Measurements from ENCODE around the gene CFL2.

The CFL2 gene

DNA sequence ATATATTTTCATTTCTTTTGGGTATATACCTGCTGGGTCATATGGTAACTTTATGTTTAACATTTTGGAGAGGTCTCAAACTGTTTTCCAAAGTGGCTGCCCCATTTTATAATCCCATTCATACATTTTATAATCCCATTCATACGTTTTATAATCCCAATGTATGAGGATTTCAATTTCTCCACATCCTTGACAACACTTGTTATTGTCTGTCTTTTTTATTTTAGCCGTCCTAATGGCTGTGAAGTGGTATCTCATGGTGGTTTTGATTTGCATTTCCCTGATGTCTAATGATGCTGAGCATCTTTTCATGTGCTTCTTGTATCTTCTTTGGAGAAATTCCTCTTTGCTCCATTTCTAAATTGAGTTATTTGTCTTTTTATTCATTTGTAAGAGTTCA is 6.7 kb upstream of the CFL2 start:
- H3K36me3 Mint-ChIP-seq (ENCODE audit: low read depth), result no peaks in the 10 kb centered on the region
- H3K4me1 Mint-ChIP-seq (ENCODE audit: low read depth), result peaks cover 11% of the 10 kb centered on the region
- H3K27me3 Mint-ChIP-seq (ENCODE audit: low read depth), result peaks cover 27% of the 10 kb centered on the region
- no peak for DNase-seq (ENCODE audit: low spot score)
- H3K4me3 Mint-ChIP-seq, result no peak overlapping the region
- no peak overlapping the region for H3K27ac Mint-ChIP-seq
- H3K9me3 Mint-ChIP-seq, result no peaks in the 10 kb centered on the region

DNA sequence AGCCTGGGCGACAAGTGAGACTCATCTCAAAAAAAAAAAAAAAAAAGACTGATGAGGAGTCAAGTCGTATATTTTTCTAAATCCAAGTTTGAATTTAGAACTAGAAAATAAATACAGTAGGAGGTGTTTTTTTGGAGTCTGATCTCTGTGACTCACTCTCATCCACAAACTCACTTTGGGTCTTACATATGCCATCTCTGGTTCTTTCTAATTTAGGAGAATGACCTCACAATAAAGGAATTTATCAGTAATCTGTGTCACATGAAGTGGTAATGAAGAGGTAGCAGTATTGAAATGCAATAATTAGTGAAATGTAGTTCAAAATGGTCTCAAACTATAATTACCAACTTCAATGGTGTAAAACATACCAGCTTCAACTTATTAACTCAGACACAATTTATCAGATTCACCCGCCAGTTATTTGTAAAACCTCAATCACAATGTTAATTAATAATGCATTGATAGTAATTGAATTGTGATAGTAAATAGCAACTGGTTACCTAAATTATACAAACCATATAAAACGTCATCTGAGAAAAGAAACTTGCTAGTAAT is 4.4 kb upstream of the CFL2 start:
- Mint-ChIP-seq H3K9me3 (no peaks in the 10 kb centered on the region), H3K27me3 (ENCODE audit: low read depth) (peaks cover 27% of the 10 kb centered on the region), H3K4me3 (no peak overlapping the region), H3K36me3 (ENCODE audit: low read depth) (no peaks in the 10 kb centered on the region), H3K4me1 (ENCODE audit: low read depth) (peaks cover 20% of the 10 kb centered on the region), H3K27ac (no peak overlapping the region)
- DNase-seq (ENCODE audit: low spot score), result no peak

DNA sequence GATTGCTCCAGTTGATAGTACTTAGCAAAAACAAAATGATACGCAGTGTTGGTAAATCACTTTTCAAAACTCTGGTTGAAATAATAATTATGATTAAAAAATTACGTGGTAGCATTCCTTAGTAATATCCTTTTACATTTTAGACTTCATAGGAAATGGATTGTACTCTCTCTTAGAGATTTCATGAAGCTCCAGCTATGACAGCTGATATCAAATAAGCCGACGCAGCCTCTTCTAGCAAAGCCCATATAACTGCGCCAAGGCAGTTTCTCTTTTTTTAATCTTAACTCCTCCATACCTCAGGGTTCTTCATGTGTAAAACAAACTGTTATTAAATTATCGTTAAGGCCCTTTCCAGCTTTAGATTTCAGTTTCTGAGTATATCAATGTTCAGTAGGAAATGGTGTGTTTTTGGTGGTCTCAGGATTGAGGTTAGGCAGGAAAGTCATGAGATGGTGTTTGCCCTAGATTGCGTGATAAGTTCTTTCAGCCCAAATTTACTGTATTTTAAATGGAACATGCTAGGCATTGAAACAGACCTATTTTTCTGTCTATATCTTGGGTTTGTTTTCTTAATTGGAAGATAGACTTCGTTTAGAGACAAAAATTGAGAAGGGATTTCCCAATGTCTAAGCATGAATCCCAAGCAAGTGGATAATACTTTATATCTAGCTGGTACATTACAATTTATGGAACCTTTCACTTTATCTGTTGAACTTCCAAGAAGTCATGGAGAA is 902 bp upstream of the CFL2 start:
- peaks cover 18% of the 10 kb centered on the region for H3K27me3 Mint-ChIP-seq (ENCODE audit: low read depth)
- no peak for DNase-seq (ENCODE audit: low spot score)
- H3K36me3 Mint-ChIP-seq (ENCODE audit: low read depth), result peaks cover 8% of the 10 kb centered on the region
- H3K4me3 Mint-ChIP-seq, result peak overlapping the region; percentile 77
- peaks cover 25% of the 10 kb centered on the region for H3K4me1 Mint-ChIP-seq (ENCODE audit: low read depth)
- H3K9me3 Mint-ChIP-seq, result no peaks in the 10 kb centered on the region
- peak overlapping the region; percentile 49 for H3K27ac Mint-ChIP-seq

DNA sequence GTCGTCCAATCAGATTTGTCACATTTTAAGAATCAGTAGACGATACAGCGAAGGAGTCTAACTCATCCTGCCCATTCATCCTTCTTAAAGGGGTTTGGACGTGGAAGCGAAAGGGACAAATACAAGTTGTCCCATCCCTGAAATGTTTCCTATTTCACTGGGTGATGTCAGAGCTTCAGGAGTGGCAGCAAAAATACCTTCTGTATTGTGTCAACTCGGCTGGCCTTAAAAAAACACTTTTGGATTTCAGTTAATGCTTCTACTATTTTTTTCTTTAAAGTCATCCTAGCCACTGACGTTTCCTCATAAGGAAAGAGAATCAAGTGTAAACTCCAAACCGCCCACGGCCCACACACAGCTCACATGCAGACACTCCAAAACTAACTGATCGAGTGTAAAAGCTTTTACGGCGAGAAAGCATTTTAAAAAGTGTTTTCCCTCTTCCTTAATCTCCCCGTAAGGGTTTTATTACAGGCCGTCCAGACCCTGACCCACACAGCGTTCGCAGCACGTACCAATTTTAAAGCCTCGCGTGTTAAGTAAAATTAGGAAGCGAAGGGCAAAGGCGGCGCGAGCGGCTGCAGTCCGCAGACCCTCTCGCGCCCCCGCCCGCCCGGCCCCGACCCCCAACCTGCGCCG is 593 bp downstream of the CFL2 start:
- Mint-ChIP-seq H3K27ac (peak overlapping the region; percentile 88), H3K9me3 (no peaks in the 10 kb centered on the region), H3K4me1 (ENCODE audit: low read depth) (peaks cover 25% of the 10 kb centered on the region), H3K4me3 (peak overlapping the region; percentile 92), H3K36me3 (ENCODE audit: low read depth) (peaks cover 8% of the 10 kb centered on the region), H3K27me3 (ENCODE audit: low read depth) (peaks cover 9% of the 10 kb centered on the region)
- peak; percentile 40 for DNase-seq (ENCODE audit: low spot score)

DNA sequence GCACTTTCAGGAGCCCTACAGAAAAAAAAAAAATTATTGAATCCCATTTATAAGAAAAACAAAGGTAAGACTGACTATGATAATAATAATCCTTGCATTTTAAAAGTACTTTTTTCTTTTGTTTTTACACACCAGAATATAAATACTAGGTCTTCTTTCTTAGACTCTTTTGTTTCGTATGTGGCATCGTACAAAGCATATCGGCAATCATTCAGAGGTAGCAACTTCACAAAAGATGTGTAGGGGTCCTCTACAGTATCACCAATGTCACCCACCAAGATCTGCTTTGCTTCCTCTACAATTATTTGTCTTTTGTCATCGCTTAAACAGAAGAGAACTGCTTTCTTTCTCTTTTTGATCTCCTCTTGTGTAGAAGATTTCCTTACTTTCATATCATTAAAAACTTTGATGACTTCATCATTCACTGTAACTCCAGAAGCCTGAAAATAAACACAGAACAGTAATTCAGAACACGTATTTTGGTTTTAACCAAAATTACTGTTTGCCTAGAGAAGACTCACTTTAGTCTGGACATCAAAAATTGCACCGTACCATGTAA is 1.2 kb downstream of the CFL2 start:
- no peaks in the 10 kb centered on the region for H3K9me3 Mint-ChIP-seq
- peak overlapping the region; percentile 92 for H3K4me3 Mint-ChIP-seq
- H3K36me3 Mint-ChIP-seq (ENCODE audit: low read depth), result peaks cover 8% of the 10 kb centered on the region
- H3K4me1 Mint-ChIP-seq (ENCODE audit: low read depth), result peaks cover 24% of the 10 kb centered on the region
- no peak for DNase-seq (ENCODE audit: low spot score)
- peak overlapping the region; percentile 88 for H3K27ac Mint-ChIP-seq
- H3K27me3 Mint-ChIP-seq (ENCODE audit: low read depth), result peaks cover 6% of the 10 kb centered on the region

DNA sequence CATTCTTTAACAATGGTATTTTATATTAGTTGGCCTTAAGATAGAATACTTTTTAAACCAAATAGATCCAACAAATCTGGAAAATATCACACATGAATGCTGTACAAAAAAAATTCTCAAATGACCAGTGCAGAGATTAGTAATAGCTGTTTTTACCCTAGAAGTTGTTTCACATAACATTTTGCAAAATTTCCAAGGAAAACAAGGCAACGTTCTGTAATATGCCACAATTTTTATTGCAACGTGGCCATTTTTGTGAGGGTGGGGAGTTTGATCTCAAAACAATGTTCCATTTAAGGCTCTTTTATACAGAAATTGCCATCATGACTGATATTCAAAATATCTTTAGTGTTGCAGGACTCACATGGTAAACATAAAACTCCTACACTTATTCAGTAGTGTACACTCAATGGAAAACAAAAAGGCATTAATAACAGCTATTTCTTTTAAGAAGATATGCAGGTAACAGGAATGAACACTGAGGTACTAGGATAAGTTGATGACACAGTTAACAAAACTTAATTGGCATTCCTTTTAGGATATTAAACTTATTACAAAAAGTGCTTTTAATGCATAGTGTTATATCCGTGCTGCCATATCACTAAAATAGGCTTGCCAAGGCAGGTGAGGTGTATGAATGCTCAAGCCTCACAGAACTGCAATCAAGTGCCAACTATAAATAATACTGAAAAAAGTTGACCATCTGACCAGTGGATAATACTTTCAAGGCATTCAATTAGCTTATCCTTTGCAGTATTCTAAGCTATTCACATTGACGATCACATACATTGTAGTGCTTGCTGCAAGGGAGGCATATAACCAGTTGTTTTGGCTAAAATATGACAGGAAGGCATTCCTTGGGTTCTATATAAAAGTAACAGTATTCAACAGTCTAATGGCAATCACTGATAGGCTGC is 2.3 kb downstream of the CFL2 start:
- Mint-ChIP-seq H3K9me3 (no peaks in the 10 kb centered on the region), H3K36me3 (ENCODE audit: low read depth) (peaks cover 8% of the 10 kb centered on the region), H3K4me3 (no peak overlapping the region), H3K27ac (no peak overlapping the region), H3K4me1 (ENCODE audit: low read depth) (peaks cover 22% of the 10 kb centered on the region), H3K27me3 (ENCODE audit: low read depth) (peaks cover under 1% of the 10 kb centered on the region)
- DNase-seq (ENCODE audit: low spot score), result no peak

DNA sequence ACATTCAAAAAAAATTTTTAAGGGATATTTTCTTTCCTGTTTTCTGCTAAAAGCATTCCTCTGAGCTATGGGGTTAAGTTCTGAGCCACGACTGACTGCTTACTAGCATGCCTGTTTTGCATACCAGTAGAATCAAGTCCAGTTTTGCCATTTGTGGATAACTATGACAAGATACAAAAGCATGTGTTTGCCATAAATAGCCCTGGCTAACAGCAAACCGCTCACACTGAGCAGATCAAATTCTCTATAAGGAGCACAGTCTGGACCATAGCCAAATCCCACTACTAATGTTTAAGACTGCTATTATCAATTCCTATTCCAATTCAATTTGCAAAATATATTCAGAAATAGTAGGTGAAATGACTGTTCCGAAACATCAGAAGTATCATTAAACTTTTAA is 3.2 kb downstream of the CFL2 start:
- Mint-ChIP-seq H3K4me1 (ENCODE audit: low read depth) (peaks cover 22% of the 10 kb centered on the region), H3K27ac (no peak overlapping the region), H3K27me3 (ENCODE audit: low read depth) (no peaks in the 10 kb centered on the region), H3K36me3 (ENCODE audit: low read depth) (peaks cover 8% of the 10 kb centered on the region), H3K9me3 (no peaks in the 10 kb centered on the region), H3K4me3 (no peak overlapping the region)
- DNase-seq (ENCODE audit: low spot score), result no peak

DNA sequence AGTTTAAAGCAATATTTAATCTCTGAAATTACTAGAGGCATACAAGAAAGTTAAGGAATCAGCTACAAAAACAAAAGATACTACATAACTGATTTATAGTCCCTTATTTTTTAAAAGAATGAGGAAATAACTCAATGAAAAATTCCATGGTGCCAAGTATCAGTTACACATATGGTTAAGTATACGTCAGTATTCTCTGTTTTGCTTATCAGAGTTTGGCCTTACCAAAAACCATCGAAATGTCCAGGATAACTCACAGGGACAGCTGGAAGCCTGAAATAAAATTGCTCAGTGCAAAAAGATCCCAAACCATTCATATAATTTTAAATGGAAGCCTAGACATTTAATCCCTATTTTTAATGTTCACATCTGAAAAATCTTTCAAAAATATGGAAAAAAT is 3.6 kb downstream of the CFL2 start:
- no peak overlapping the region for H3K4me3 Mint-ChIP-seq
- DNase-seq (ENCODE audit: low spot score), result no peak
- H3K27ac Mint-ChIP-seq, result no peak overlapping the region
- peaks cover 18% of the 10 kb centered on the region for H3K4me1 Mint-ChIP-seq (ENCODE audit: low read depth)
- H3K36me3 Mint-ChIP-seq (ENCODE audit: low read depth), result peaks cover 8% of the 10 kb centered on the region
- no peaks in the 10 kb centered on the region for H3K9me3 Mint-ChIP-seq
- H3K27me3 Mint-ChIP-seq (ENCODE audit: low read depth), result no peaks in the 10 kb centered on the region

DNA sequence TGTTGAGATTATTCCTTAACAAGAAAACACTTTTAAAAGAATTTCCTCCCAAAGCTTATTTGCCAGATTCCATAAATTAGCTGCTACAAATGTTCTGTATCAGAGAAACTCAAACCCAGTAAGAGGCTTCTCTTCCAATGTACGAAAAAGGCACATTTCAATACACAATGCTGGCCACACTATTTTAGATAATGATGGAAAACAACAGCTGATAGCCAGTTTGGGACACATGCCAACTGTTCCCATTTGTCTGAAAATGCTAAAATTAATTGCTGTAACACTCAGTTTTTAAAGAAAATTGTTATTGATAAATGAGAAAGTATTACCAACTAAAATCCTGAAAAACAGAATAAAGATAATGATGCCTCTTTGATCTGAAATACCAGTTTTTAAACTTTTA is 4.4 kb downstream of the CFL2 start:
- no peak for DNase-seq (ENCODE audit: low spot score)
- no peak overlapping the region for H3K4me3 Mint-ChIP-seq
- H3K9me3 Mint-ChIP-seq, result no peaks in the 10 kb centered on the region
- no peak overlapping the region for H3K27ac Mint-ChIP-seq
- peaks cover 8% of the 10 kb centered on the region for H3K36me3 Mint-ChIP-seq (ENCODE audit: low read depth)
- no peaks in the 10 kb centered on the region for H3K27me3 Mint-ChIP-seq (ENCODE audit: low read depth)
- H3K4me1 Mint-ChIP-seq (ENCODE audit: low read depth), result peaks cover 13% of the 10 kb centered on the region

DNA sequence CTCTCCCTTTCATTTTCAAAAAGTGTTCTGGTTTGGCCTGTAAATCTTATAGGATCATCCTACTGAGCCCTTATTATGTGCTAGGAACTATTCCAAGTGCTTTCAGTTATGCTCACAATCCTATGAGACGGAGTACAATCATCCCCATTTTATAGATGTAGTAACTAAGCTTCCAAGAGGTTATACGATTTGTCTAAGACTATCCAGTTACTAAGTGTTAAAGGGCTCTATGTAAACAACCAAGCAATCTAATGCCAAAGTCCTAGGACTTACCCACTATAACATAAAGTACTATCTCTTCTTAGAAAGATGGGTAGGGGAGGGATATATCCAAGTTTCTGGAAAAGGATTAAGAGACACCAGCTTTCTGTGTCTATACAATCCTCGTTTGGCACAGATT is 6.7 kb downstream of the CFL2 start:
- Mint-ChIP-seq H3K36me3 (ENCODE audit: low read depth) (peaks cover 4% of the 10 kb centered on the region), H3K9me3 (no peaks in the 10 kb centered on the region), H3K27ac (no peak overlapping the region), H3K4me1 (ENCODE audit: low read depth) (peaks cover 2% of the 10 kb centered on the region), H3K27me3 (ENCODE audit: low read depth) (no peaks in the 10 kb centered on the region), H3K4me3 (no peak overlapping the region)
- no peak for DNase-seq (ENCODE audit: low spot score)

DNA sequence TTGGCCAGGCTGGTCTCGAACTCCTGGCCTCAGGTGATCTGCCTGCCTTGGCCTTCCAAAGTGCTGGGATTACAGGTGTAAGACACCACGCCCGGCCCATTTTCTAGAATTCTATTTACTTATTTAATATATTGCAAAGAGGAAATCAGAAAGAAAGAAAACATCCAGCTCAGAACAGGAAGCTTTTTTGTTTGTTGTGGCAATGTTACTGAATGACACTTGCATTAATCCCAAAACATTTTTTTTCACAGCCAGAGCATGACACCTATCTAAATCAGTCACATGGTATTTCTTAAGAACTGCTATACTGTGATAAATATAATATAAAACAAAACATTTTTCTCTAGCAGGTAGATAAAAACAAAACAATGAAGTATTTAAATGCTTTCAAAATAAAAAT is 12.6 kb downstream of the CFL2 start:
- no peaks in the 10 kb centered on the region for H3K9me3 Mint-ChIP-seq
- no peak overlapping the region for H3K27ac Mint-ChIP-seq
- no peaks in the 10 kb centered on the region for H3K27me3 Mint-ChIP-seq (ENCODE audit: low read depth)
- no peaks in the 10 kb centered on the region for H3K36me3 Mint-ChIP-seq (ENCODE audit: low read depth)
- DNase-seq (ENCODE audit: low spot score), result no peak
- no peaks in the 10 kb centered on the region for H3K4me1 Mint-ChIP-seq (ENCODE audit: low read depth)
- no peak overlapping the region for H3K4me3 Mint-ChIP-seq

DNA sequence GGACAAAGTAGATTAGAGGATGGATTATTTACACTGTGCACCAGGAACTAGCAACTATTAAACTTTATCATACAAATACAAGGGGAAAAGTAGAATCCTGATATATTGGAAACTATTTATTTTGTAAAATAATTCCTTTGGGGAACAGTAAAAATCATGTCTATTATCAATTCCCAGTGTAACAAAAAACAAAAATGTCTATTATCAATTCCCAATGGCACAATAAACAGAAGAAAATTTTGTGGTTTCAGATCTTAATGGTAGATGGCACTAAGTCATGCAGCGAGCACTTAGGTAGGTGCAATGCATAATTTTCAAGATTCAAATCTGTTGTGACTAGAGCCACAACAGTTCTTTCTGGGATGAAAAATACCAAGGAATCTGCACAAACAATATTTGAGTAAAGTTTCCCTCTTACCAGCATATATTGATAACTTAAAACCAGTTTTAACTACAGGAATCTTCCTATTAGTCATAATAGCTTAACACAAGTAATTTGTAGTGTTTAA is 13.7 kb downstream of the CFL2 start:
- Mint-ChIP-seq H3K27ac (no peak overlapping the region), H3K9me3 (no peaks in the 10 kb centered on the region), H3K27me3 (ENCODE audit: low read depth) (no peaks in the 10 kb centered on the region), H3K4me3 (no peak overlapping the region), H3K4me1 (ENCODE audit: low read depth) (no peaks in the 10 kb centered on the region), H3K36me3 (ENCODE audit: low read depth) (no peaks in the 10 kb centered on the region)
- no peak for DNase-seq (ENCODE audit: low spot score)

DNA sequence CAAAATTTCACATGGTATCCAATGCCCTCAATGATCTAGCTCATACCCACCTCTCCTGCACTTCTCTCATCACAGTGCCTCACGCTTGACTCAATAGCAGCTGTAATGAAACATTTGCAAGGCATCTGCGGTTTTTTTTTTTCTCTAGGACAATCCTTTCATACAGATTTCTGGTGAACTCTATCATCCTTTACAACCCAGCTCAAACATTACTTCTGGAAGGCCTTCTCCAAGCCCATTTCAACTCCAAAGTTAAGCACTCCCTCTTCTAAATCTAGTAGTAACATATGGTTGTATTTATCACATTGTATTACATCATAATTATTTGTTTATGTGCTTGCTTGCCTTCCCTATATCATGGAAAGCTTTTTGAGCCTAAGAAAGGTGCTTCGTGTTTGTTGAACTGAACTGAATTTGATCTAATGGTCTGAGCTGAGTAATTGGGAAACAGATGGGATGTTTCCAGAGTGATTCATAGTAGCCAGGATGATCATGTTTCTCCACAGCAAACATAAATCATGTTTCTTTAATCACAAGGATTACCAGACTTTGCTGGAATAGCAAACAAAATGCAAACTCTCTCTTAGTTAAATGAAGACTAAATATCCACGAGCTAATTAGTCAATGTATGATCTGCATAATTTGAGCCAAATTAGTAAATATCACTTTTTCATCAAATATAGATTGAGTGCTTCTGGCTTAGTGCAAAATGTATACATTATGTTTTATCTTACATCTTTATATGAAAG is 14.3 kb downstream of the CFL2 start:
- no peaks in the 10 kb centered on the region for H3K36me3 Mint-ChIP-seq (ENCODE audit: low read depth)
- H3K27ac Mint-ChIP-seq, result no peak overlapping the region
- no peaks in the 10 kb centered on the region for H3K27me3 Mint-ChIP-seq (ENCODE audit: low read depth)
- no peak for DNase-seq (ENCODE audit: low spot score)
- H3K4me3 Mint-ChIP-seq, result no peak overlapping the region
- no peaks in the 10 kb centered on the region for H3K9me3 Mint-ChIP-seq
- no peaks in the 10 kb centered on the region for H3K4me1 Mint-ChIP-seq (ENCODE audit: low read depth)
